Tibial nerve (tissue), 4 donors: ENCODE results near the gene PDXP.

Source experiments
- CTCF ChIP-seq, 5 experiments: fragments of 200-600 bp in 3 of 5; fragments of 450-650 bp in 2 of 5; sonication (generic) in 3 of 5; IDR thresholded peaks; one replicate each; pipeline ENCODE4 v1.5.1; 2016 to 2019; ENCODE audit warnings: antibody characterized with exemption in 5 of 5, mild to moderate bottlenecking in 3 of 5, moderate library complexity in 2 of 5
- EP300 ChIP-seq, 2 donors: sonication (generic); formaldehyde crosslinking; IDR thresholded peaks; one replicate each; pipeline ENCODE4 v1.6.1; 2017; ENCODE audit warnings: antibody characterized with exemption in 2 of 2, mild to moderate bottlenecking in 1 of 2
- POLR2A ChIP-seq, 2 donors: fragments of 450-650 bp; IDR thresholded peaks; one replicate each; pipeline ENCODE4 v1.6.1; 2017; ENCODE audit warnings: antibody characterized with exemption in 2 of 2, mild to moderate bottlenecking in 2 of 2, moderate library complexity in 2 of 2

- TF ChIP-seq CTCF (IDR thresholded peaks at IDR 0.05) (no peak), EP300 (IDR thresholded peaks at IDR 0.05) (no peak), POLR2A (IDR thresholded peaks at IDR 0.05) (no peak)
Observed at GRCh38 chr22:37639771-37640590, 18.5 kb upstream of the PDXP start.
